Nephron progenitor cell (in vitro differentiated cells): ENCODE data around the gene CLTA.

Experiments used
- DNase-seq: peaks from one replicate; pipeline ENCODE4 v3.0.0; 2021
- H3K27ac Mint-ChIP-seq: 2 replicates; pipeline ENCODE4 v1.8.0; 2021; ENCODE audit warnings: mild to moderate bottlenecking, moderate library complexity, mixed read lengths
- H3K27me3 Mint-ChIP-seq: 2 replicates; pipeline ENCODE4 v1.8.0; 2021; ENCODE audit warnings: mild to moderate bottlenecking, low read depth, mixed read lengths; ENCODE audit not compliant: poor library complexity
- H3K36me3 Mint-ChIP-seq: 2 replicates; pipeline ENCODE4 v1.8.0; 2021; ENCODE audit warnings: low read depth, mixed read lengths
- H3K4me1 Mint-ChIP-seq: 2 replicates; pipeline ENCODE4 v1.8.0; 2021; ENCODE audit warnings: mixed read lengths
- H3K4me3 Mint-ChIP-seq: 2 replicates; pipeline ENCODE4 v1.8.0; 2021; ENCODE audit warnings: mild to moderate bottlenecking, moderate library complexity, mixed read lengths
- H3K9me3 Mint-ChIP-seq: 2 replicates; pipeline ENCODE4 v1.8.0; 2021; ENCODE audit warnings: mild to moderate bottlenecking, moderate library complexity, mixed read lengths
- TF ChIP-seq, protein P1 (sequence below): fragments of 200-600 bp; sonication (generic); IDR thresholded peaks from 2 replicates; pipeline ENCODE4 v1.5.0; 2021; ENCODE audit warnings: antibody characterized with exemption

Gene CLTA

DNA sequence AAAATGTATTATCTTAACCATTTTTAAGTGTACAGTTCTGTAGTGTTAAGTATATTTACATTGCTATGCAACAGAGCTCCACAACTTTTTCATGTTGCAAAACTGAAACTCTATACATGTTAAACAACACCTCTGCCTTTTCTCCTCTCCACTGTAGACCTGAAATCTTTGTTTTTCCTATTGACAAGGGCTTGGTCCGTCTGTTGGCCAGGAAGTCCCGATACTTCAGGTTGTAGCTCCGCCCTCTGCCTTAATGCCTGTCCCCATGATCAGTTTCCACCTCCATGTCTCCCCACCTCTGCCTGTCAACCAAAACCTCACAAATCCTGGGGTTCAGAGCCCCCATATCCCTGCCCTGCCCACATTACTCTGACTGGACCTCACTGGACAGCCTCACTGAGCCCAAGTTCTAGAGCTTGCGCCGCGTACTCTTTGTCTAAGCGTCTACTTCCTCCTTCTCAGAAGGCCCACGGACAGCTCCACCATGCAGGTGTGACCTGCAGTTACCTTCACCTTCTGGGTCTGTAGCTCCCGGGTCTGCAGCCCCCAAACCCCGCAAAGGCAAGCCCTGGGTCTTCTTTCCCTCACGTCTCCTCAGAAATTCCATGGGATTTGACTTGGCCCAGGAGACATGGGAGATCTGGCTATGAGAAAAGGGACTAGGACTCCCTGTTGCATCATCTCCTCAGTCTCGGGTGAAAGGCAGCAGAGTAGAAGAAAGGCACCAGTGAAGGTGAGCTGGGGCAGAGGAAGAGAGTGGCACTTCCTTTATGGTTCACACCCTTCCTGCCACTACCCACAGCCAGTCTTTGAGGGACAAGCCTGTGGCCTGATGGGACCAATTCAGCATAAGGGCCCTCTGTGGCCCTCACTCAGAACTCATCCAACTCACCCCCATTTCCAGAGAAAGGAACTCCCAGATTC, 46.1 kb upstream of the CLTA start:
- Mint-ChIP-seq H3K36me3 (peaks cover 35% of the 10 kb centered on the region), H3K4me3 (no peak overlapping the region), H3K27ac (peak overlapping the region; percentile 30), H3K9me3 (peaks cover 14% of the 10 kb centered on the region), H3K4me1 (peaks cover 48% of the 10 kb centered on the region), H3K27me3 (peaks cover 4% of the 10 kb centered on the region)
- no peak for DNase-seq
- TF ChIP-seq, protein P1, sequence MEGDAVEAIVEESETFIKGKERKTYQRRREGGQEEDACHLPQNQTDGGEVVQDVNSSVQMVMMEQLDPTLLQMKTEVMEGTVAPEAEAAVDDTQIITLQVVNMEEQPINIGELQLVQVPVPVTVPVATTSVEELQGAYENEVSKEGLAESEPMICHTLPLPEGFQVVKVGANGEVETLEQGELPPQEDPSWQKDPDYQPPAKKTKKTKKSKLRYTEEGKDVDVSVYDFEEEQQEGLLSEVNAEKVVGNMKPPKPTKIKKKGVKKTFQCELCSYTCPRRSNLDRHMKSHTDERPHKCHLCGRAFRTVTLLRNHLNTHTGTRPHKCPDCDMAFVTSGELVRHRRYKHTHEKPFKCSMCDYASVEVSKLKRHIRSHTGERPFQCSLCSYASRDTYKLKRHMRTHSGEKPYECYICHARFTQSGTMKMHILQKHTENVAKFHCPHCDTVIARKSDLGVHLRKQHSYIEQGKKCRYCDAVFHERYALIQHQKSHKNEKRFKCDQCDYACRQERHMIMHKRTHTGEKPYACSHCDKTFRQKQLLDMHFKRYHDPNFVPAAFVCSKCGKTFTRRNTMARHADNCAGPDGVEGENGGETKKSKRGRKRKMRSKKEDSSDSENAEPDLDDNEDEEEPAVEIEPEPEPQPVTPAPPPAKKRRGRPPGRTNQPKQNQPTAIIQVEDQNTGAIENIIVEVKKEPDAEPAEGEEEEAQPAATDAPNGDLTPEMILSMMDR: no peak

DNA sequence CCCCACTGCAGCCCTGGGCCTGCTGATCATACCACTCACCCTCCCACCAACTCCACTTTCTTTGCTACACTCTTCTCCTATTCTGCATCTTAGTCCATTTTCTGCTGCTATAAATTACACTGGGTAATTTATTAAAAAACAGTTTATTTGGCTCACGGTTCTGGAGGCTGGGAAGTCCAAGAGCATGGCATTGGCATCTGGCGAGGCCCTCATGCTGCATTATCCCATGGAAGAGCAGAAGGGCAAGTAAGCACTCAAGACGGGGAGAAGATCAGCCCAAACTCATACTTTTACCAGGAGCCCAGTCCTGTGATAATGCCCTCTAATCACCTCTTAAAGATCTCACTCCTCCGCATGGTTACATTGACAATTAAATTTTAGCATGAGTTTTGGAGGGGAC, 44.8 kb upstream of the CLTA start:
- H3K36me3 Mint-ChIP-seq: peaks cover 35% of the 10 kb centered on the region

GRCh38 chr9:36146651-36147050, 44.1 kb upstream of the CLTA start:
- Mint-ChIP-seq H3K9me3 (peaks cover 14% of the 10 kb centered on the region), H3K4me1 (peaks cover 28% of the 10 kb centered on the region), H3K27me3 (no peaks in the 10 kb centered on the region), H3K36me3 (peaks cover 35% of the 10 kb centered on the region), H3K4me3 (no peak overlapping the region), H3K27ac (no peak overlapping the region)
- DNase-seq: no peak
- TF ChIP-seq, protein P1: no peak

More for the DNA sequence above, 44.8 kb upstream of the CLTA start:
- no peak for DNase-seq
- Mint-ChIP-seq H3K4me1 (peaks cover 35% of the 10 kb centered on the region), H3K27me3 (no peaks in the 10 kb centered on the region), H3K9me3 (peaks cover 14% of the 10 kb centered on the region), H3K4me3 (no peak overlapping the region), H3K27ac (no peak overlapping the region)
- TF ChIP-seq, protein P1: no peak

- Mint-ChIP-seq H3K27me3 (no peaks in the 10 kb centered on the region), H3K9me3 (peaks cover 14% of the 10 kb centered on the region), H3K4me3 (no peak overlapping the region), H3K27ac (no peak overlapping the region), H3K4me1 (peaks cover 18% of the 10 kb centered on the region), H3K36me3 (peaks cover 35% of the 10 kb centered on the region)
- TF ChIP-seq, protein P1: no peak
- no peak for DNase-seq
Observed at GRCh38 chr9:36147441-36148175, 43.1 kb upstream of the CLTA start.

DNA sequence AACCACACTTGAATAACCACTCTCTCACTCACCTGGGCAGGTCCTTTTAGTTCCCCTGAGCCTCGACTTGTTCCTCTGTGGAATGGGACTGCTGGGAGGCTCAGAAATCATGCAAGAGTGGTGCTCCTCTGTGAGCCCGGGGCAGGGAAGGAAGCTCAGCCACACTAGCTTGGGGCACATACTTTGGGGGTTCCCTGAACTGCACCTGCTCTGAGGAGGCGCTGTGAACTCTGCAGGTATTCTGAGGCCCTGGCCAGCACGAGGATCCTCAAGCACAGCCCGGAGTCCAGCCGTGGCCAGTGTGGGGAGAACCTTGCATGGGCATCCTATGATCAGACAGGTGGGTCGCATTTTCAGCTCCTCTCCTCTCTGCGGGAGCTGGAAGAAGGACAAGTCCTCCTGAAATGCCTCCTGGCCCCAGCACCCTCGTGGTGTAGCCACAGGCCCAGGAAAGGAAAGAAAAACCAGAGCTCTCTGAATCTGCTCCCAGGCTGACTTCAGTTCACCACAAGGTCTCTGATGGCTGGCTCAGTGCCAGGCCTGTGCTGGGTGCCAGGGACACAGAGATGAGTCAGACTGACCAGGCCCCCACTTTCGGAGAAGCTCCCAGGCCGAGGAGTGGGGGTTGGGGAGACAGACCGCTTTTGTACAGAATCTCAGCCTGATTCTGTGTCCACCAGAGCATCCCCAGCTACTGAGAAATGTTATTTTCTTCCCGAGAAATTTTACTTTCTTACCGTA, 42.2 kb upstream of the CLTA start:
- no peak overlapping the region for H3K27ac Mint-ChIP-seq
- TF ChIP-seq, protein P1: no peak
- H3K4me1 Mint-ChIP-seq: peaks cover 14% of the 10 kb centered on the region
- H3K9me3 Mint-ChIP-seq: peaks cover 14% of the 10 kb centered on the region
- H3K27me3 Mint-ChIP-seq: no peaks in the 10 kb centered on the region
- H3K36me3 Mint-ChIP-seq: peaks cover 35% of the 10 kb centered on the region
- no peak overlapping the region for H3K4me3 Mint-ChIP-seq
- DNase-seq: no peak
